ENCODE measurements around the gene COA3.

COA3 gene

DNA sequence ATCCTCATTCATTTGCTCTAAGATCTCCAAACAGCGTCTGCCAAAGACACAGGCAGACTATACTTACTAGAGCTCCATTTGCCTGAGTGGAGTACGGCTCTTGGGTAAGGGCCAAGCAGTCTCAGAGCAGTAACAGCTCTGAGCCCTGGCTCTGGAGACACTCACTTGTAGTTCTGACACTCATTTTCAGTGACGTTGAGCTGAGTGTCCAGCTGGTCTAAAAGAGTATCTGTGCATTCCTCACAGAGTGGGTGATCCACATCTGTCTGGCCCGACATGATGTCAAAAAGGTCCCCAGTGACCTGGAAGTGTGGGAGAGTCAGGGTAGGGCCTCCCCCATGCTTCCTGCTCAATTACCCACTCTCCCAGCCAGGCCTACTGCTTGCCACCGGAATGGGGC lies 19.9 kb upstream of the COA3 start:
- no peak for DNase-seq (ENCODE audit: low read depth in 2 of 2)

DNA sequence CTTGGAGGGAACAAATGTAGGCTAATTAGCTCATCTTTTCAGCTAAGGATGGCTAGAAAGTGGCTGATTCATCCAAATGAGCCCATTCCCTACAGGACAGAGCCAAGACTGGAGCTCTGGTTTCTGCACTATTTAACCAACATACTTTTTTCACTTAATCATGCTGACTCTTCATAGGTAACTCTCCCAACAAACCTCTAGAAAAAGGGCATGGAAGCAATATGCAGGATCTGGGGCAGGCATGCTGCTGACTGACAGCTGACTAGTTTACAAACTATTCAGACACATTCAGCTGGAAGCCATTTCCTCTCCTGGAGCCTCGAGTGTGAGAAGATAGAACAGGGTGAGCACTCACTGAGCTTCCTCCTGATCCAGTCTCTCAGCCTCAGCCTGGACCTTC lies 19.4 kb upstream of the COA3 start:
- DNase-seq (ENCODE audit: low read depth in 2 of 2): no peak

DNA sequence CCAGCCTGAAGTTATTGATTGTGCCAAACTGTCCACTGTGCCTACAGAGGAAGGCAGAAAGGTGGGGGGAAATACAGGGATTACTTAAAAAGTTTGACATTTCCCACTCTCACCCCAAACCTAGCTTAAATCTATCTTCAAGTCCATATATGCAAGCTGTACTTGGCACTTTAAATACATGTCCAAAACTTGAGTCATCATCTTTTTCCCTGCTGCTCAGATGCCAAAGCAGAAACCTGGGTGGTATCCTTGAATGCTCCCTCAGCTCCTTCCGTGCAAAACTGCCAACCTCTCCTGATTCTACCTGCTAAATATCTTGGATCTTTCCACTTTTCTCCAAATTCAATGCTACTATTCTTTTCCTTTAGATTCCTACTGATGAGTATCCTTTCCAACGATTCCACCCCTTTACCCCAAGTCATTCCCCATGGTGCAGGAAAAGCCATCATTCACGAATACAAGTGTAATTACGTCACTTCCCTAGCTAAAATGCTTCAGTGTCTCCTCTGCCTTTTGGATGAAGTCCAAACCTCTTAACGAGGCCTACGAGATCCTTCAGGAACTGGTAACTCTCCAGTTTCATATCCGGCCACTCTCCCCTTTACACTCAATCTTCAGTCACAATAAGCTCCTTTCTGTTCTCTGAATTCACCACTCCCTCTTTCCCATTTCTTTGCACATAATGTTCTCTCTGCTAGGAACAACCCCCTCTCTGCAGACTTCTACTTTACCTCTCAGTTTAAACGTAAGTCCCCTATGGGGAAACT lies 16.3 kb upstream of the COA3 start:
- DNase-seq (ENCODE audit: low read depth in 2 of 2): no peak

DNA sequence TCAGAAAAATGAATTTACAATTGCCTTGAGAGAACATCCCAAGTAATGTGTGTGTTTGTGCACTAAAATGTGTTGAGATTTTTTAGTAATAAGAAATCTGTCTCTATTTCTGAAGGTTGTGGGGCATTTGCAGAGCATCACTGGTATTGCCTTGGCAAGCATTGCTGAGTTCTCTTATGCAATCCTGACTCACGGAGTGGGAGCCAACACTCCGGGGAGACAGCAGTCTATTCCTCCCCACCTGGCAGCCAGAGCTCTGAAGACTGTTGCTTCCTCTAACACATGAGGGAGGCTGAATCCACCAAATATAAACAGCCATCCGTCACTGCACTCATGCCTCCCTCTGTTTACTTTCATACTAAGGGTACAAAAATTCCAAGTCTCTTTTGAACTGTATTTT lies 10.7 kb upstream of the COA3 start:
- no peak for DNase-seq (ENCODE audit: low read depth in 2 of 2)

DNA sequence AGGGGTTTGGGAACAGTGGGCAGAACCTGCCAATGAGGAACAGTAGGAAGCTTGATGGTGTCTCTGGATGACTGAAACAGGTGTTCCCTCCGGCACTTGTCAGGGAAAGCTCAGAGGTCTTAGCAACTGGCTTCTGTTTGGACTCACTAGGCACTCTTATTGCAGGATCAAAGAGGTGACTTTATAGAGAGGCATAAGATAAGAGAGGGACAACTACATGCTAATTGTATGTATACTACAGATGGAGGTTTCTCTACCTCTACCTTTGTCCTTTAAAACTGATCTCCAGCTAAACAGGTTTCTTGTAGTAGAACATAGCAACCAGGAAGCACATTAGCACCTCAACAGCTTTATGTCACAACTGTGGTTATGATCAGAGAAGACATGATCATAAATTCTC lies 7.7 kb upstream of the COA3 start:
- DNase-seq (ENCODE audit: low read depth in 2 of 2): no peak

DNA sequence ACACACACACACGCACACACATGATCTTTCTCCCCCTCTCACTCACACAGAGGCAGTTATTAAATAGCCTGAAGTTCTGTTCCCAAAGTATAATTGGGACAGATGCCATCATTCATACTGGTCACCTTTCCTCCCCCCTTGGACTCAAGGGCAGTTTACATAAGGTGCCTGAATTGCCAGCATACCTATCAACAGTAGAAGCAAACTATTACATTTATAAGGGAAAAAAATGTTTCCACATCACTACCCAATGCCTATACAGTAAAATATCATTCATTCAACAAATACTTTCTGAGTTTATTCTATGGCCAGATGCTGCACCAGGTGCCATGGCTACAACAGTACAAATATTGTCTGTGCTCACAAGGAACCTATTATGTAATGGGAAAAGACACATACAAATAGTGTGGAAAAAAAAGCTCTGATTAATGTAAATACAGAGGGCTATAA lies 6.4 kb upstream of the COA3 start:
- DNase-seq (ENCODE audit: low read depth in 2 of 2): no peak

DNA sequence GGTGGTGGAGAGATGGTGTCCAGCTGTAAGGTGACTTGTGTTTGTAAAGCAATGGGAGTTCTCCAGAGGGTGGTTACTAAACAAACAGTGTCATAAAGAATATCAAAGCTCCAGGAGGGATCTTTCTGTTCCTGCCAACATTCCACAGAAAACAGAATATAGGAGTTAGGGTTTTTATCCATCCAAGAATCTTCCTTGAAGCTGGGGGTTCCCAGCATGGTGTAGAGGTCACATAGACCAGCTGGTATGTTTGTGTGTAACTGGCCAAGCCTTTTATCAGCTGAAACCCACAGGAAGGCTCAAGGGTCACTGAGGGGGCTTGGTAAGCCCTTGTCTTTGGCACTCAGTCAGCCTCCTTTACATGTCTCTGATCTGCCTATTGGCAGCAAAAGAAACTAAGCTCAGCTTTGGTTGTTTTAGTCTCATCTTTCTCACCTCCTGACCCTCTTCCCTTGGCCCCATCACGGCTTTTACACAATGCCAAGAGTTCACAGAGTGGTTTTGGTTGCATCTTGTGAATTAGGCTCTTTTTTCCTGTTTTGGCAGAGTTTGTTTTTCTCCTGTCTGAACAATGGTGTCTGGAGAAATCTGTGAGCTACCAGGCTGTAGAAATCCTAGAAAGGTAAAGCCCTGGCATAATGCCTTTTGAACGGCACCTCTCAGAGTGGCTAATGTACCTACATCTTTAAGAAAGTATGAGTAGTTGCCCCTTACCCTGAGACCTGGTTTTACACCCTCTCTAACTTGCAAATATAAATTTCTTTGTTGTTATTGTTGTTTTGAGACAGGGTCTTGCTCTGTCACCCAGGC lies 4.8 kb upstream of the COA3 start:
- DNase-seq (ENCODE audit: low read depth in 2 of 2): no peak

DNA sequence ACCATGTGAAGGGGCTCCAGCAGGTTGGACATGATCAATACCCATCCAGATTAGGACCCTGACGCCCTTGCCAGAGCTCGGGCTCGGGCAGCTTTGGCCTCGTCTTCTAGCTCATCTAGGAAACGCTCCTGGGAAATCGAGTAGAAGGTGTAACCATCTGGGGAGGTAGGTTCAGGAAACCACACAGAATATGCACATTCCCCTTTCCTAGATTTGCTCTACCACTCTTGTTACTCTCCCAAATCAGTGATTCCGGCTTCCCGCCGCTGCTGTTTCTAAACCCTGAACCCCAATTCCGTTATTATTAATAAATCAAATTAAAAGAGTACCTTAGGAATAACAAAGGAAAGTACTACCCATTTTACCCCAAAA lies 507 bp downstream of the COA3 start:
- no peak for DNase-seq (ENCODE audit: low read depth in 2 of 2)

DNA sequence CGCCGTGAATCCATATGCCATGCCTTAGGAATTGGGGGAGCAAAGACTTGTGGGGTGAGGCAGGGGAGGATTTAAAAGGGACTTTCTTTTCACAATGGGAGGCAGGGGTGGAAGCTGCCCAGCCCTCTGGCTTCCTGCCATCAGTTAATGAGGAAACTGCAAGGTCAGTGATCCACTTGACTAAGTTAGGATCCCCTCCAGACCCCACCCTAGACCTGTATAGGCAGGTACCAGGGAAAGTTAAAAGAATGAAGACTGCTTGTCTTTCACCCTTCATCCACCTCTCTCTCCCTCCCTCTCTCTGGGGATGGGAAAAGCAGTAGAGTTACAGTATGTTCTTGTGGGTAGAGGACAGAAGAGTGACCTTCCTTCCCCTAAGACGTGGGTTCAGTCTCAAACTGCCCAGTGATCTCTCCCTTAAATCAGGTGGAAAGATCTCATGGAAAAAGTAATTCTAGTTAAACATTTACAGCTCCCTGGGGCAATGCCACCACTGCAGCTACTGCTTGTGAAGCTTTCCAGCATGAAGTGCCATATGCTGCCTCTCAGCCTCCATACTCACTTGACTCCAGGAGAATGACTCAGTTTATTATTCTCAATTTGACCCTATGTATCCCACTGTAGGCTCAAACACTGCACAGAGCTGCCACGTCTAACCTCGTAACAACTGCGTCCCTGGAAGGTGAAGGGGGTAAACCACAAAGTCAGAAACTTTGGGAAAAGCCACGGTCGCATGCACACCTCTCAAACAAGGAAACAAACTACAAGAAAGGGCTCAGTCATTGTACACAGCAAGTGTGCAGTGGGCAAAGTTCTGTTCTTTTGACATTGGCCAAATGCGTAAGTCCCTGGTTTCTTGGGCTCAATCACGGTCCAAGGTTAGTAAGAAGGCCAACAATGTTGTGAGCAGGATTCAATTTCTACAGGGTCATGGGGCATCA lies 1.2 kb downstream of the COA3 start:
- DNase-seq (ENCODE audit: low read depth in 2 of 2): no peak

DNA sequence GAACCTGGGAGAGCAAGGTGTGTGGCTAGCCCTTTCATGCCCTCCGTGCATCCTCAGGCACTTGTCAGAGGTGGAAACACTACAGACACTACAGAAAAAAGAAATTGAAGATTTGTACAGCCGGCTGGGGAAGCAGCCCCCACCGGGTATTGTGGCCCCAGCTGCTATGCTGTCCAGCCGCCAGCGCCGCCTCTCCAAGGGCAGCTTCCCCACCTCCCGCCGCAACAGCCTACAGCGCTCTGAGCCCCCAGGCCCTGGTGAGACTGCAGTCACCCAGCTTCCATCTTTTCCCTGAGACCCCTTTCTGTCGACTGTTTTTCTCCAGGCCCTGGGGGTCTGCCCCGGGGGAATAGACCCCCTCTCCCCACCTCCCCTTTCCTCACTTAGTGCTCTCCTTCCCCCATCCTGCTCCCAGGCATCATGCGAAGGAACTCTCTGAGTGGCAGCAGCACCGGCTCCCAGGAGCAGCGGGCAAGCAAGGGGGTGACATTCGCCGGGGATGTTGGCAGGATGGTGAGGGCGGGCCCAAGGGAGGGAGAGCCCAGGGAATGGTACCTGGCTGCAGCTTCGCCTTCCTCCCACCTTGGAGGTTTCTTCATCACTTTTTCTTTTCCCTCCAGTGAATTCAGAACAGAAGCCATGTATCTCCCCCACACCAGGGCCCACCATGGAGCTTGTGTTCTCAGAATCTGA lies 2.3 kb downstream of the COA3 start:
- DNase-seq (ENCODE audit: low read depth in 2 of 2): no peak

DNA sequence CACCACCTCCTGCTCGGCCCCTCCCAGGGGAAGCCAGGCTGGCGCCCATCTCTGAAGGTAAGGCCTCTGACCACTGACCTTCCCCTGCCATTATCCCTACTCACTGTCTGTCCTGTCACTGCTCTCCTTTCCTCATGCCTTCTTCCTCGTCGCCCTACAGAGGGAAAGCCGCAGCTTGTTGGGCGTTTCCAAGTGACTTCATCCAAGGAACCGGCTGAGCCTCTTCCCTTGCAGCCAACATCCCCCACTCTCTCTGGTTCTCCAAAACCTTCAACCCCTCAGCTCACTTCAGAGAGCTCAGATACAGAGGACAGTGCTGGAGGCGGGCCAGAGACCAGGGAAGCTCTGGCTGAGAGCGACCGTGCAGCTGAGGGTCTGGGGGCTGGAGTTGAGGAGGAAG lies 3.0 kb downstream of the COA3 start:
- no peak for DNase-seq (ENCODE audit: low read depth in 2 of 2)

DNA sequence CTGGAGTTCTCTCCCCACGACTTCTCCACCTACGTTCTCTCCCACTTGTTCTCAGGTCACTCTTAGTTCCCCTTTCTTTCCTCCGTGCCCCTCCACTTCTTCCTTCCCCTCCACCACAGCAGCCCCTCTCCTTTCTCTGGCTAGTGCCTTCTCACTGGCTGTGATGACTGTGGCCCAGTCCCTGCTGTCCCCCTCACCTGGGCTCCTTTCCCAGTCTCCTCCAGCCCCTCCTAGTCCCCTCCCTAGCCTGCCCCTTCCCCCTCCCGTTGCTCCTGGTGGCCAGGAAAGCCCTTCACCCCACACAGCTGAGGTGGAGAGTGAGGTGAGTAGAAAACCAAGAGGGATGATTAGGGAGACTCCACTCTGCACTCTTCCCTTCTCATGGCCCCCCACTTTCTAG lies 3.4 kb downstream of the COA3 start:
- DNase-seq (ENCODE audit: low read depth in 2 of 2): no peak

DNA sequence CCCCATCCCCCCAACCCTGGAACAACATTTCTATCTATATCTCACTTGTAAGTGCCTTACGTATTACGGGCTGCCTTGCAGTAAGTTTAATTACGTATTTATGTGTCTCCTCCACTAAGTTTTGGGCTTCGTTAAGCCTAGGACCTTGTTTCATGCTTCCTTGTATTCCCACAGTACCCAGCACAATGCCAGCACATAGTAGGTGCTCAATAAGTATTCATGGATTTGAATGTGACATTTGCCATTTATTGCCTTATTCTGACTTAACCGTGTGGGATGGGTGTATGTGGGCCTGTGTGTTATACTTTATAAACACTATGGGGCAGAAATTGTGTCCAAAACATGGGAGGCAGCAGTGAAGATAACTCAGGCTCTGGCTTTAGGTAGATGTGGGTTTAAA lies 6.0 kb downstream of the COA3 start:
- DNase-seq (ENCODE audit: low read depth in 2 of 2): no peak

DNA sequence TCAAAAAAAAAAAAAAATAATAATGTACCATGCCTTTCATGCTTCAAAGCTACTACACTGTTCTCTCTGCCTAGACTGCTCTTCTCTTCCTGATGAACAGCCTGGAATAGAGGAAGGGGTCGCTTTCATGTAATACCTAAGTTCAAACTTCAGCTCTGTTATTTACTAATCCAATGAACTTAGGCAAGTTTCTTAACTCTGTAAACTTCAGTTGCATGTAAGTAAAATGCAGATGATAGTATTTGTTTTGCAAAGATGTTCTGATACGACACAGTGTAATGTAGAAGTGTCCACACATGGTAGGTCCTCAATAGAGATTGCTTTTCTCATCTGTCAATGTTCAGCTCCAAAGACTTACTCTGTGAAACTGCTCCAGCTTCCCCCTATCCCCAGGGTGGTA lies 6.6 kb downstream of the COA3 start:
- no peak for DNase-seq (ENCODE audit: low read depth in 2 of 2)

DNA sequence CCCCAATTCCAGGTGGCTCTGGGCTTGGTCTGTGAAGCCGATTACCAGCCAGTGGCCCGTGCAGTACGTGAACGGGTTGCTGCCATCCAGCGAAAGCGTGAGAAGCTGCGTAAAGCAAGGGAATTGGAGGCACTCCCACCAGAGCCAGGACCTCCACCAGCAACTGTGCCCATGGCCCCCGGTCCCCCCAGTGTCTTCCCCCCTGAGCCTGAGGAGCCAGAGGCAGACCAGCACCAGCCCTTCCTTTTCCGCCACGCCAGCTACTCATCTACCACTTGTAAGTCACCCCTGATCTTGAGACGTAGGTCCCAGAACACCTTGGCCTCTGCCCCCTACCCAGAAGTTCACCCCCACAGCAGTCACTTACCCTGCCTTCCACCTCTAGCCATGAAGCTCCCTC lies 11.2 kb downstream of the COA3 start:
- DNase-seq (ENCODE audit: low read depth in 2 of 2): no peak

DNA sequence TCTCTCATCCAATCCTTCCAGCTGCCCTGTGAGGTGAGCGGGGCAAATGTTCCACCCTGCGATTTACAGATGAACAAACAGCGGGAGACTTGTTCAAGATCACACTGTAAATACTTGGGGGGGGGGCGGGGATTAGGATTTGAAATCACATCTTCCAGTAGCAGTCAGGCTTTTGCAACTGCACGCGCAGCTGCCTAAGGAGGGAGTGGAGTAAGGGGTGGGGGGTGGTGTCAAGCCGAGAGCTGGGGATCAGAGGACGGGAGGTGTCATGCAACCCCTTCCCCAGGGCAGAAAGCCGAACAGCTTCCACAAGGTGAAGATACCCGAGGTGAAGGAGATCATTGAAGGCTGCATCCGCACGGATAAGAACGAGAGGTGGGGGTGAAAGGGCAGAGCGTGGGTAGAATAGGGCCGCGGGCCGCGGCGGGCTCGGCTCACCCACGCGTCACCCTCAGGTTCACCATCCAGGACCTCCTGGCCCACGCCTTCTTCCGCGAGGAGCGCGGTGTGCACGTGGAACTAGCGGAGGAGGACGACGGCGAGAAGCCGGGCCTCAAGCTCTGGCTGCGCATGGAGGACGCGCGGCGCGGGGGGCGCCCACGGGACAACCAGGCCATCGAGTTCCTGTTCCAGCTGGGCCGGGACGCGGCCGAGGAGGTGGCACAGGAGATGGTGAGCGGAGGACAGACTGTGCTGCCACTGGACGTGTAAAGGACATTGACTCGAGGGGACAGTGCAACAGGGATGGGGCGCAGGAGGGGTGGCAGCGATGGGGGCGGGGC lies 13.5 kb downstream of the COA3 start:
- no peak for DNase-seq (ENCODE audit: low read depth in 2 of 2)

DNA sequence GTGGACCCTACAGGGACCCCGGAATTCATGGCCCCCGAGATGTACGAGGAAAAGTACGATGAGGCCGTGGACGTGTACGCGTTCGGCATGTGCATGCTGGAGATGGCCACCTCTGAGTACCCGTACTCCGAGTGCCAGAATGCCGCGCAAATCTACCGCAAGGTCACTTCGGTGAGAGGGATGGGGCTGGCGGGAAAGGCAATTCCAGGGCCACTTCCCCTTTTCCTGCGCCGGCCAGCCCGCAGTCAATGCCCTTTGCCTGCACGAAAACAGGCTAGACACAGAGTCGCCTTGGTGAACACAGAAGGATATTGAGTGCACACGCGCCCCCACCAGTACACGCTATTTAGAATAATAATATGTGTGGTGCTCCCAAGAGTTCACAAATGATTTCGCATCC lies 14.1 kb downstream of the COA3 start:
- DNase-seq (ENCODE audit: low read depth in 2 of 2): no peak

DNA sequence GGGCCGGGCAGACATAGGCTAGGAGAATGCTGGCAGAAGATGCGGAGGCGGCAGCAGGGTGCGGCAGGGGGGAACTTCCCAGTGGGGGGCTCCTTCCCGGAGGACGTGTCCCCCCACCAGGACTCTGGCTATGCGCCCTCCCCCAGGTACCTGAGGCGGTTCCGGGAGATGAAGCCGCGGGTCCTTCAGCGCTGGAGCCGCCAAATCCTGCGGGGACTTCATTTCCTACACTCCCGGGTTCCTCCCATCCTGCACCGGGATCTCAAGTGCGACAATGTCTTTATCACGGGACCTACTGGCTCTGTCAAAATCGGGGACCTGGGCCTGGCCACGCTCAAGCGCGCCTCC lies 14.7 kb downstream of the COA3 start:
- no peak for DNase-seq (ENCODE audit: low read depth in 2 of 2)

DNA sequence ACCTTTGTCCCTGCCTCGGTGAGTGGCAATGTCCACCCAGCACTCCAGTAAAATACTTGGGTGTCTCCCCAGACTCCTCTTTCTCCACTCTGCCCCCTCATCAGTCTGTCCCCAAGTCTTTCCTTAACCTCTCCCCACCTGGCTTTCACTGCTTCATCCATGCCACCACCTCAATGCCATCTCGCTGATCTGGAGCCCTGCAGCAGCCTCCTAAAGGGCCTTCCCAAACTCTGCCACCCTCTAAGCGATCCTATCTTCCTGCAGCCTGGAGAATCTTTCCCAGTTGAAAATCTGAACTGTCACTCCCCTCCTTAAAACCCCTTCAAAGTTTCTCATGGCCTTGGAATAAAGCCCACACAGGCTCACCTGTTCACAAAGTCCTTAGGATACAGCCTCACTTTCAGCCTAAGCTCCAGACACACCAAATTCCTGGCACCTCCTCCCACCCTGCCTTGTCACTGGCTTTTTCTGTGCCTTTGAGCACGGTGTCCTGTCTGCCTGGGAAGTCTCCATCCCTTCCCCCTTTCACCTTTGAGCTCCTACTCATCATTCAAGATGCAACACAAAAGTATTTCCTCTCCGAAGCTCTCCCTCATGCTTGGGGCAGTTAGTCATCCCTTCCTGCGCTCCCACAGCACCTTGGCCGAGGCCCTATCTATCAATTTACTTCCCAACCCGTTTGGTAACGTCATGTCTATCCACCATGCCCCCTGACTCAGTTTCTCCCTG lies 15.3 kb downstream of the COA3 start:
- DNase-seq (ENCODE audit: low read depth in 2 of 2): no peak
